ENCODE measurements around the gene TSHZ3. TPM values are rescaled to one million over a fixed set of nuclear protein-coding genes. Genes with fewer than 3 reads are reported as not detected.

The TSHZ3 gene, protein sequence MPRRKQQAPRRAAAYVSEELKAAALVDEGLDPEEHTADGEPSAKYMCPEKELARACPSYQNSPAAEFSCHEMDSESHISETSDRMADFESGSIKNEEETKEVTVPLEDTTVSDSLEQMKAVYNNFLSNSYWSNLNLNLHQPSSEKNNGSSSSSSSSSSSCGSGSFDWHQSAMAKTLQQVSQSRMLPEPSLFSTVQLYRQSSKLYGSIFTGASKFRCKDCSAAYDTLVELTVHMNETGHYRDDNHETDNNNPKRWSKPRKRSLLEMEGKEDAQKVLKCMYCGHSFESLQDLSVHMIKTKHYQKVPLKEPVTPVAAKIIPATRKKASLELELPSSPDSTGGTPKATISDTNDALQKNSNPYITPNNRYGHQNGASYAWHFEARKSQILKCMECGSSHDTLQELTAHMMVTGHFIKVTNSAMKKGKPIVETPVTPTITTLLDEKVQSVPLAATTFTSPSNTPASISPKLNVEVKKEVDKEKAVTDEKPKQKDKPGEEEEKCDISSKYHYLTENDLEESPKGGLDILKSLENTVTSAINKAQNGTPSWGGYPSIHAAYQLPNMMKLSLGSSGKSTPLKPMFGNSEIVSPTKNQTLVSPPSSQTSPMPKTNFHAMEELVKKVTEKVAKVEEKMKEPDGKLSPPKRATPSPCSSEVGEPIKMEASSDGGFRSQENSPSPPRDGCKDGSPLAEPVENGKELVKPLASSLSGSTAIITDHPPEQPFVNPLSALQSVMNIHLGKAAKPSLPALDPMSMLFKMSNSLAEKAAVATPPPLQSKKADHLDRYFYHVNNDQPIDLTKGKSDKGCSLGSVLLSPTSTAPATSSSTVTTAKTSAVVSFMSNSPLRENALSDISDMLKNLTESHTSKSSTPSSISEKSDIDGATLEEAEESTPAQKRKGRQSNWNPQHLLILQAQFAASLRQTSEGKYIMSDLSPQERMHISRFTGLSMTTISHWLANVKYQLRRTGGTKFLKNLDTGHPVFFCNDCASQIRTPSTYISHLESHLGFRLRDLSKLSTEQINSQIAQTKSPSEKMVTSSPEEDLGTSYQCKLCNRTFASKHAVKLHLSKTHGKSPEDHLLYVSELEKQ
- total RNA-seq: 9.5 and 13.8 TPM in 2 replicates

DNA sequence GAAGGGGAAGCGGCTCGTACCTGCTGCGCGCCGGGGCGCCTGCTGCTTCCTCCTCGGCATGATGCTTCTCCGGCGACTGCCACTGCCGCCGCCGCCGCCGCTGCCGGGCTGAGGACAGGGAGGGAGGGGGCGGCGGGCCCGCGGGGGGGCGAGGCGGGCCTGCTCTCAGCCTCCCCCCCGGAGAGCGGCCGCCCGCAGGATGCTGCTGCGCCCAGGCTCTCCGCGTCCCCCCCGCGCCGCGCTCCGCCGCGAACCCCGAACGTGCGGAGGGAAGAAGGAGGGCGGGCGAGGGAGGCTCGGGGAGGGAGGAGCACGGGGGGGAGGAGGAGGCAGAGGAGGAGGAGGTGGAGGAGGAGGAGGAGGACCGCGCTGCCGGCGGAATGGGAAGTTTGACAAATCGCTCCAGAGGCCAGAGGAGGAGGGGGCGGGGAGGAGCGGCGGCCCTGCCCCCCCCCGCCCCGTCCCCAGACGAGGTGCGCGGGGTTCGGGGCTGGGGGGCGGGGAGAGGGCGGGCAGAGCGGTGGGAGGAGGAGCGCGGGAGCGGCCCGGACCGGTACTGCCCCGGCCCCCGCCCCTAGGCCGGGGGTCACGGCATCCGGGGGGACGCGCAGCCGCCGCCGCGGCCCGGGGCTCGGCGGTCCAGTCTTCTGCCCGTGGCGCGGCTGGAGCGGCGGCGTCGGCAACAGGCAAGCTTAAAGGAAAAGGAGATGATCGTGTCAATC, at the start of gene TSHZ3:
Gene TSHZ3, minus strand, starts transcription at position 277 of the 722 bp plus-strand sequence. Its CDS starts 217 bp downstream, at position 60.

